Activated CD8-positive, alpha-beta memory T cell treated with anti-CD3 and anti-CD28 coated beads, Interleukin-2, amount 50 U/mL, for 1 hour (primary cell): Measurements from ENCODE around the gene CYP4F8.
"Not testable (repeated sequence)": the region's sequence is repeated elsewhere in the genome, so short reads cannot be mapped to it uniquely, and the experiment has no call there.

Experiments
- DNase-seq: peaks from one replicate; pipeline ENCODE4 v3.0.0-alpha.2; 2020; ENCODE audit errors: extremely low read depth

The CYP4F8 gene

GRCh38 chr19:15614507-15615379 is at the start of gene CYP4F8:
Gene CYP4F8 (plus strand): TSS chr19:15615218. CDS start chr19:15615617, 399 bp downstream.
- DNase-seq: no peak

DNA sequence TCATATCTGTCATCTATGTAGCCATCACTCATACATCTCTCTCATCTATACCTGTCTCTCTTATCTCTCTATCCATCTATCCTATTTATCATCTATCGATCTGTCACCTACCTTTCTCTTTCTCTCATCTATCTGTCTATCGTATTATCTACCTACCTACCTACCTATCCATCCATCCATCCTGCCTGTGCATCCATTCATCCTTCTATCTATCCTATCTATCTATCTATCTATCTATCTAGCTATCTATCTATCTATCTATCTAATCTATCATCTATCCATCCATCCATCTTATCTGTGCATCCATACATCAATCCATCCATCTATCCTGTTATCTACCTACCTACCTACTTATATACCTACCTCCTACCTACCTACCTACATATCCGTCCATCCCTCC is 44.6 kb upstream of the CYP4F8 start:
- no peak for DNase-seq

- DNase-seq: no peak
Observed at GRCh38 chr19:15575406-15575805, 39.6 kb upstream of the CYP4F8 start.

DNA sequence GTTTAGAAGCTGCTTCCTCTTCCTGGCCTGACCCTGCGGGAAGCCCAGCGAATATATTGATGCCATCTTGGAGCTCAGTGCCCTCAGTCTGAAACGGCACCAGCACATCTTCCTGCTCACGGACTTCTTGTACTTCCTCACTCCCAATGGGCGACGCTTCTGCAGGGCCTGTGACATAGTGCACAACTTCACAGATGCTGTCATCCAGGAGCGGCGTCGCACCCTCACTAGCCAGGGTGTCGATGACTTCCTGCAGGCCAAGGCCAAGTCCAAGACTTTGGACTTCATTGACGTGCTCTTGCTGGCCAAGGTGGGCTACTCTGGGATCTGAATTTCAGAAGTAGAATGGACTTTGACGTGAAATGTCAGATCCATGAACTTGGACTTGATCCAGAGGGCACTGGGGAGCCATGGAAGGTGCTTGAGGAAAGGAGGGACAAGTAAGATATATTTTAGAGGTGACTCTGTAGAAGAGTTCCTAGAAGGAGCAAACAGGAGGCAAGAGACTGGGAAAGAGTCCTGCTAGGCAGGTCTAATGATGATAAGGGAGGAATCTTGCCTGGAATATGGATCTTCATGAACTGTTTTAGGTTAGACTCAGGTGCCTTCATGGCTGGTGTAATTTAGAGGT is 38.4 kb upstream of the CYP4F8 start:
- DNase-seq: no peak

GRCh38 chr19:15577184-15577771 is 37.7 kb upstream of the CYP4F8 start:
- no peak for DNase-seq

- DNase-seq: no peak
Observed at GRCh38 chr19:15583346-15583745, 31.7 kb upstream of the CYP4F8 start.

GRCh38 chr19:15584095-15584494 is 30.9 kb upstream of the CYP4F8 start:
- DNase-seq: no peak

DNA sequence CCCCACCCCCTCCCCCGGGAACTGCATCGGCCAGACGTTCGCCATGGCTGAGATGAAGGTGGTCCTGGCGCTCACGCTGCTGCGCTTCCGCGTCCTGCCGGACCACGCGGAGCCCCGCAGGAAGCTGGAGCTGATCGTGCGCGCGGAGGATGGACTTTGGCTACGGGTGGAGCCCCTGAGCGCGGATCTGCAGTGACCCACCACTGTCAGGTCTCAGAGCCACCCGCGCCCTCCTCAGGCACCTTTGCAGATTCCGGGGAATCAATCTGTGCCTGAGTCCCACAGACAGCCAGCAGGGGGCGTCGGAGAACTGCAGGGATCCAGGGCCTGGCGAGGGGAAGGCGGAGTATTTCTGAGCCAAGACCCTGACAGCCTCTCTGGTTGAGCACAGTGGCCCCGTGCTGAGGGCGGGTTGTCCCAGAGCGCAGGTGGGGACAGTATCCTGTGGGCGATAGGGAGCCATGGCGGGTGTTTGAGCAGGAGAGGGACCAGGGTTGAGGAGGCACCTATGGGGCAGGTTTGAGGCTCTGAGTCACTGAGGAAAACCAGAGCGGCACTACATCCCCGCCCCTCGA is 30.4 kb upstream of the CYP4F8 start:
- peak; percentile 58 for DNase-seq

- no peak for DNase-seq
Observed at GRCh38 chr19:15587663-15588062, 27.4 kb upstream of the CYP4F8 start.

- no peak for DNase-seq
Observed at GRCh38 chr19:15588265-15588664, 26.8 kb upstream of the CYP4F8 start.

GRCh38 chr19:15589760-15590451 is 25.1 kb upstream of the CYP4F8 start:
- no peak for DNase-seq

- no peak for DNase-seq
Observed at GRCh38 chr19:15591796-15592195, 23.2 kb upstream of the CYP4F8 start.

DNA sequence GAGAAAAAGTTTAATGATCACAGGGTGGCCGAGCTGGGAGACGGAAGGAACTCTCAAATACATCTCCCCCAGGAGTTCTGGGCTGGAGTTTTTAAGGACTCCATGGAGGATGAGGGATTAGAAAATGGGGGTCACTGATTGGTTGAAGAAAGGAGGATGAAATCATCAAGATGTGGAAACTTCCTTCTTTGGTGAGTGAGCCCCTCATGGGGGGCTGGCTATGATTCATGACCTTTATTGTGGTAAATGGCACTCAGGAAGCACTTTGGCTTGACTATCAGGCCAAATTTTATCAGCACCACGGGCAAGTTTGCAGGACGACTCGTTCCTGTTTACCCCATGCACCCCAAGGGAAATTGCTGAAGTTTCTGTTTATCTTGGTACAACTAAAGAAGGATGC is 22.5 kb upstream of the CYP4F8 start:
- DNase-seq: not testable (repeated sequence)

DNA sequence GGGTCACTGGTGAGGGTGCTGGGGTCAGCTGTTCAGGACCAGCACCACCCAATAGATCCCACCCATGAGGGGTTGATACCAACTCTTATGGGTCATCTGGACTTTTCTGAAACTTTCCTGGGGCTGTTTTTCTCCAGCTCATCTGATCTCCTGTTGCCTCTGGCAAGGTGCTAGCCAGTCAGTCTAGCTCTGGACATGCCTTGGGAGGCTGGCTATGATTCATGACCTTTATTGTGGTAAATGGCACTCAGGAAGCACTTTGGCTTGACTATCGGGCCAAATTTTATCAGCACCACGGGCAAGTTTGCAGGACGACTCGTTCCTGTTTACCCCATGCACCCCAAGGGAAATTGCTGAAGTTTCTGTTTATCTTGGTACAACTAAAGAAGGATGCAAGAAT is 21.3 kb upstream of the CYP4F8 start:
- not testable (repeated sequence) for DNase-seq

DNA sequence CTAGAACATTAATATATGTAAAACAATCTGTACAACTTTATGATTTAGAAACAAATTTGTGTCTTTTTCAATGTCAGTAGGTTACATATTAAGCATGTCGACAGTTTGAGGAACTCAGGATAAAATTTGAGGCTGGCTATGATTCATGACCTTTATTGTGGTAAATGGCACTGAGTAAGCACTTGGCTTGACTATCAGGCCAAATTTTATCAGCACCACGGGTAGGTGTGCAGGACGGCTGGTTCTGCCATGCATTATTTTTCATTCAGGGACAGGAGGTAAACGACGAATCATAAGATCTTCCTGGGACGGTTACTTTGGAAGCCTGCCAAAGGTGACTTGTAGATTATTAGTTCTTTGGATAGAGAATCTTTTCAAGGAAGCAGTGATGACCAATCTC is 19.9 kb upstream of the CYP4F8 start:
- DNase-seq: no peak

GRCh38 chr19:15607978-15608925 is 6.8 kb upstream of the CYP4F8 start:
- not testable (repeated sequence) for DNase-seq

DNA sequence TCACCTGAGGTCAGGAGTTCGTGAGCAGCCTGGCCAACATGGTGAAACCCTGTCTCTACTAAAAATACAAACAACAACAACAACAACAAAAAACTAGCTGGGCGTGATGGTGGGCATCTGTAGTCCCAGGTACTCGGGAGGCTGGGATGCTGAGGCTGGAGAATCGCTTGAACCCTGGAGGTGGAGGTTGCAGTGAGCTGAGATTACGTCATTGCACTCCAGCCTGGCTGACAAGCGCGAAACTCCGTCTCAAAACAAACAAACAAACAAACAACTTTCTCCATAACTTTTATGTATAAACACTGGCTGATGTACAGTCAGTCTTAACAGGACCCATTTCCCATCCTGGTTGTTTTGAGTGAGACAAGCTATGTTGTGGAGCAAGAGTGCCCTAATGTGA is 5.8 kb upstream of the CYP4F8 start:
- no peak for DNase-seq

GRCh38 chr19:15612342-15612741 is 2.7 kb upstream of the CYP4F8 start:
- DNase-seq: no peak

GRCh38 chr19:15613338-15613737 is 1.7 kb upstream of the CYP4F8 start:
- no peak for DNase-seq

DNA sequence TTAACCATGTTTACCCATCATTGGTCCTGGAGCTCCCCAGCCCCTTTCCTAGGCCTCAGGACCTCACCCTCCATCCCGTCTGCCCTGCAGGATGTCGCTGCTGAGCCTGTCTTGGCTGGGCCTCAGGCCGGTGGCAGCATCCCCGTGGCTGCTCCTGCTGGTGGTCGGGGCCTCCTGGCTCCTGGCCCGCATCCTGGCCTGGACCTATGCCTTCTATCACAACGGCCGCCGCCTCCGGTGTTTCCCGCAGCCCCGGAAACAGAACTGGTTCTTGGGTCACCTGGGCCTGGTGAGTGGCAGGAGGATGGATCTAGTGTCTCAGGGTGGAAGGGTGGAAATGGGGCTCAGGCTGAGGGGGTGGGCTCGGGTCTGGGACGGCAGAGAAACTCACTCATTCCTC is 508 bp downstream of the CYP4F8 start:
- DNase-seq: no peak

DNA sequence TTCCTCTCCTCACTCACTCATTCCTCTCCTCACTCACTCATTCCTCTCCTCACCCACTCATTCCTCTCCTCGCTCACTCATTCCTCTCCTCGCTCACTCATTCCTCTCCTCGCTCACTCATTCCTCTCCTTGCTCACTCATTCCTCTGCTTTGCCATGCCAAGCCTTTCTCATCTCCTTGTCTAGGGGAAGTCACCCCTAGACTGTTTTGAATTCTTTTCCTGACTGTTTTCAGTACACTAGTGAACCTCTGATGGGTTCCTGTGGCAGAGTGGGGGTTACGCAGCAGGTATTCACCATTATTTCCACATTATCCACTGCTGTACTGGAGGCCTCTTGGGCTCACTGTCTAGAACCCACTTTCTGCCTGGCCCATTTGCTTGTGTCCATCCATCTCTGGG is 1.2 kb downstream of the CYP4F8 start:
- DNase-seq: no peak
